Metanephros (tissue), 2 donors: ENCODE results near the gene YIPF3. TPM values are rescaled to one million over a fixed set of nuclear protein-coding genes. Genes with fewer than 3 reads are reported as not detected.

Experiments
- small RNA-seq: library from RNA; depleted of rRNA; stranded (forward); fragments of <200 nt; gene quantifications from one replicate; pipeline ENCODE3, GENCODE V24; 2014; ENCODE audit warnings: low replicate concordance
- total RNA-seq: library from RNA; depleted of rRNA; stranded (reverse); fragments of >200 nt; gene quantifications from one replicate; pipeline ENCODE4 v1.2.3, GENCODE V29; 2014

Gene YIPF3
- total RNA-seq = 83.7 TPM

GRCh38 chr6:43516697-43517504 is at the start of gene YIPF3, which contains the start of gene POLR1C:
Gene YIPF3 (minus strand): TSS chr6:43516926. CDS start chr6:43516807, 119 bp downstream.
Gene POLR1C (plus strand): TSS chr6:43517089. CDS start chr6:43517110, 21 bp downstream.

GRCh38 chr6:43509984-43510826 is 6.5 kb downstream of the YIPF3 start, which contains the start of gene LRRC73:
Gene LRRC73 (minus strand): TSS chr6:43510346. CDS start chr6:43509785, 561 bp downstream.

GRCh38 chr6:43477235-43478007 is 39.3 kb downstream of the YIPF3 start, which contains the start of gene TJAP1:
Gene TJAP1 (plus strand): TSS chr6:43477570. CDS start chr6:43499002, 21,432 bp downstream.

Small RNA genes lying within 50 kb of the gene (small RNA-seq; reads per million reads assigned to genes)
- gene RF00426 (not detected), gene RNU6-1113P (not detected)

Other genes starting within 250 kb of the YIPF3 start
- 0.18 TPM for gene SLC22A7, start 218.7 kb downstream of the YIPF3 start, total RNA-seq
- gene CRIP3, start 208.1 kb downstream of the YIPF3 start, total RNA-seq = 2.6 TPM
- 15.3 TPM for gene ZNF318, start 147.3 kb downstream of the YIPF3 start, total RNA-seq
- gene ABCC10, start 89.4 kb downstream of the YIPF3 start, total RNA-seq = 18.5 TPM
- 1.3 TPM for gene DLK2, start 61.4 kb downstream of the YIPF3 start, total RNA-seq
- gene TJAP1, start 39.4 kb downstream of the YIPF3 start, total RNA-seq = 25.9 TPM
- 1.6 TPM for gene LRRC73, start 6.6 kb downstream of the YIPF3 start, total RNA-seq
- gene POLR1C, start 163 bp upstream of the YIPF3 start, total RNA-seq = 28.6 TPM
- gene XPO5, start 59.1 kb upstream of the YIPF3 start, total RNA-seq = 27.6 TPM
- 16.2 TPM for gene POLH, start 59.3 kb upstream of the YIPF3 start, total RNA-seq
- gene GTPBP2, start 112.3 kb upstream of the YIPF3 start, total RNA-seq = 37.1 TPM
- 20.3 TPM for gene MAD2L1BP, start 118.9 kb upstream of the YIPF3 start, total RNA-seq
- gene RSPH9, start 128.1 kb upstream of the YIPF3 start, total RNA-seq = 1.2 TPM
- 54.2 TPM for gene MRPS18A, start 170.9 kb upstream of the YIPF3 start, total RNA-seq